T-helper 2 cell treated with Interferon-gamma antibody and Interleukin-4, amounts not matched to agents 100 ng/mL and 5 ng/mL, for 36 hours (primary cell): ENCODE measurements around the gene AK1. TPM values are rescaled to one million over a fixed set of nuclear protein-coding genes. Genes with fewer than 3 reads are reported as not detected.

Source experiments
- intact Hi-C: fragments of 100-400 bp; cut with micrococcal nuclease; formaldehyde crosslinking; loops from one replicate; pipeline ENCODE4 v1.15.1; 2023
- total RNA-seq: library from RNA; stranded (reverse); gene quantifications from 2 replicates; pipeline ENCODE4 v1.2.3, GENCODE V29; 2022

Gene AK1
- total RNA-seq, 1 donor from 2014 or later = 44.5 TPM

GRCh38 chr9:127869310-127870152 is 7.9 kb downstream of the AK1 start:
- intact Hi-C loops = loop anchor here (1.0 to 2.0 kb wide), 3 partner anchors 51 to 134 kb away; partner anchors contain the start of genes CDK9 and TOR2A

DNA sequence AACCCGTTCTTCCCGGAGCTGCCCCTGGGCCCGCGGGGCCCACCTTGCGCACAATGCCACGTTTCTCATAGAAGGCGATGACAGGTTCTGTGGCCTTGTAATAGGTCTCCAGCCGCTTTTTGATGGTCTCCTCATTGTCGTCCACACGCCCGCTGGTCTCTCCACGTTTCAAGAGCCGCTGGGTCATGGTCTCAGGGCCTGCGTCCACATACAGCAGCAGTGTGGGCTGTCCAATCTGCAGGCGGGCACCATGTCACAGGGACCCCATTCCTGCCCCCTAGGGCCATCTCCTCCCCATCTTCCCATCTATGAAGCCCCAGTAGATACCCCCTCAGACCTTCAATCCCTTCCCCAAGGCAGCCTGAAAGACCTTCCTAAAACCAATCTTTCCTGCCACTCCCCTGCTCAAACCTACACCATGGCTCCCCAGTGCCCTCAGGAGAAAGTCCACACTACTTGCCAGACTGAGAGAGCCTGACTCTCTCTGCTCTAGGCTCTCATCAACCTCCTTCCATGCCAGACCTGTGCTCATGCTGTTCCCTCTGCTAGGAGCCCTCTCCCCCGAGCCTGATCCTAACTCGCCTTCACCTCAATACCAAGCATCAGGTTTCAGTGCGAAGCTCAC is 9.1 kb downstream of the AK1 start:
- intact Hi-C loops = no loop called here

DNA sequence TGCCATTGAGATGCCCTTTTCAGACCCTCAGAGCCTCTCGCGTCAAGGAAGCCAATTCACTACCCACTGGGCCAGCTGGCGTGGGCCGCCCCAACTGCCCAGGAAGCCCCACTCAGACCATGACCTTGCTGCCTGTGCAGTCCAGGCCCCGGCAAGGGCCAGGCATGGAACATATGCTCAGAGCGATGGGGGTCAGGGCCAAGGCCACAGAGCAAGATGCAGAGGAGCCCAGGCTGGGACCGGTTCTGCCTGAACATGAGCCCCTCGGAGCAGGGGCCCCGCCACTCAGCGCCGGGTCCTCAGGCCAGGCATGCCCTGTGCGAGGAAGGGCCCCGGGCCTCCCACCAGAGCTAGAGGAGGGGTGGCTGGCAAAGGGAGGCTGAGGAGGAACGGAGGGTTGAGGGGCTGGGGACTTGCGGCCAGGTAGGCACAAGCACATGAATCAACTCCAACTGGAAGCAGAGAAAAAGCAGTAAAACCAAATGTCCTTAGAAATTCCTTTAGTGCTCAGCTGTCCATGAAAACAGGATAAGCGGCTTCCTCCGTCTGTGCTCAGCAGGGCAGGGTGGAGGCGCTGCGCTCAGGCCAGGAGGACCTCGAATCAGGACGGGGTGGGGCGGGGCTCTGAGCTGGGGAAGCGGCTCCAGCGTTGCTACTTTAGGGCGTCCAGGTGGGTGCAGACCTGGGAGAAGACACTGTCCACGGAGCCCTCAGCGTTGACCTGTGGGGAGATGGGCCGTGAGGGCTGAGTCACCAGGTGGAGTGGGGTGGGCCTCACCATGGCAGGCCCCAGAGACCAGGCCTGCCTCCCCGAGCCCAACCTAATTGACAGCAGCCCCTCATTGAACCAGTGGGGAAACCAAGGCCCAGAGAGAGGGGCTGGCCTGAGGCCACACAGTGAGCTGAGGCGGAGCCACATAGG is 9.9 kb downstream of the AK1 start:
- intact Hi-C loops = no loop called here

- intact Hi-C loops = no loop called here
These were observed 10.9 kb downstream of the AK1 start for GRCh38 chr9:127866535-127866934.

DNA sequence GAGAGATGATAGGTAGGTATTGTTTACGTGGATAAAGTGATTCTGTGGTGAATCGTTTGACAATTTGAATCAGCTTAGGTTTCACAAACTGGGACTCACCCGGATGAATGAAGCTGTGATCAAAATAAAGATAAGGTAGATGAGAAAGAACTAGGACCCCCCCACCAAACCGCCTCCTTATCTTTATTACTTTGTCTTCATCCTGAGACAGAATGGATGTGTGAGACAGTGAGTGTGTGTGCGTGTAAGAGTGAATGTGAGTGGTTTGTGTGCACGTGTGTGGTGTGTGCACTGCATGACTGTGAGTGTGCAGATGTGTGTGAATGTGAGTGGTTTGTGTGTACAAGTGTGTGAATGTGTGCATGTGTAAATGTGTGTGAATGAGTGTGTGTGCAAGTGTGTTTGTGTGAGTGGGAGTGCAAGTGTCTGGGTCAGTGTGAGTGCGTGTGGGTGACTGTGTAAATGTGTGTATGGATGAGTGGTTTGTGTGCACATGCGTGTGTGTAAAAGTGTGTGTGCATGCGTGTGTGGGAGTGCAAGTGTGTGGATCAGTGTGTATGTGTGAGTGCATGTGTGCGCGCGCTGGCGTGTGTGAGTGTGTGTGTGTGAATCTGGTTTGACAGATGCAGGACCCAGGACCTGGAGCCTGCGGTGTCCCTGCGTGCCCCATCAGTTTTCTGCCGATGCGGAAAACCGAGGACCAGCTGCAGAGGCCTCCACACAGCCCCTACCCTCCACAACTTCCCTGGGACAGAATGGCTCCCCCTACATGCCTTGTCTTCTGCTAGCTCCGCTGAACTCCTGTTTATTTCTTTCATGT is 11.6 kb downstream of the AK1 start:
- intact Hi-C loops = no loop called here

DNA sequence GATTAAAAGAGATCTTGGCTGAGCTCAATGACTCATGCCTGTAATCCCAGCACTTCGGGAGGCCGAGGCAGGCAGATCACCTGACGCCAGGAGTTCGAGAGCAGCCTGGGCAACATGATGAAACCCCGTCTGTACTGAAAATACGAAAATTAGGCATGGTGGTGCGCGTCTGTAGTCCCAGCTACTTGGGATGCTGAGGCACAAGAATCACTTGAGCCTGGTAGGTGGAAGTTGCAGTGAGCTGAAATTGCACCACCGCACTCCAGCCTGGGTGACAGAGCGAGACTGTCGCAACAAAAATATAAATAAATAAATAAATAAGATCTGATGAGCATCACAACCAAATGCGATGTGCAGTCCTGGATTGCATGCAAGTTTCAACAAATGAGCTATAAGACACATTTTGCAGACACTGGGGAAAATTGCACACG is 14.3 kb downstream of the AK1 start:
- intact Hi-C loops = no loop called here

DNA sequence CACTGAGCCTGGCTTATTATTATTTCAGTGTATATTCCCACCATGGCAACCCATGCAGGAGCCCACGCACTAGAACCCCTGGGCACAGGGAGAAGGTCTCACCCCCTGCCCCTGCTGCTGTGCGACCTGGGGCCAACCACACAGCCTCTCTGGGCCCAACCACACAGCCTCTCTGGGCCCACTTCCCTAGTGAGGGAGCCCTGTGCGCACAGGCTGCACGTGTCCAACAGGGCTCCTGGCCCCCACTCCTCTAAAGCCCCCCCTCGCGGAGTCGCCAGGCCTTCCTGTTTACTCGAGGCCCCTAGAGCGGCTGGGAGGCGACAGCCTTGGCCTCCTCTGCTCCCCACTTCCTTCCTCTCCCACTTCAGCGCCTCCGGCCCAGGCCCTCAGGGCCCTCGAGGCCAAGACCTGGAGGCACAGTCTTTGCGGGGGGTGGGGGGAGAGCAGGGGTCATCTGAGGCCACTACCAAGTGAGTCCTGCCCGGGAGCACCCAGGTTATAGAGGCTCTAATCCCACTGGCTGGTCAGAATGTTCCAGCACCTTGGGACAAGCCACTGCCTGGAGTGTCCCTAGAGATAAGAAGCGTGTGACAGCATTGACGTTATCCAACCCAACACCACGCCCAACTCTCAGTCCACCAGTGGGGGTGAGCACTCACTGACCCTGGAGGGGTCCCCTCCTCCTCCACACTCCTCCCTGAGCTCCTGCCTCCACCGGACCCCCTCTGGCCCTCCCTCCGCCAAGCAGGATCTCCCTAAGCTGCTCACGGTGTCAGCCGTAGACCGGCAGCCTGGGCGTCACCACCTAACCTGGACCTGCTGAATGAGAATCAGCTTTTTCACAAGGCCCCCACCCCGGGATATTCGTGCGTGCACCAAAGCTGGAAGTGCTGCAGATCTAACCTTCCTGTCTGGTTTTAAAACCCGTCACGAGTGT is 15.1 kb downstream of the AK1 start:
- intact Hi-C loops = no loop called here

DNA sequence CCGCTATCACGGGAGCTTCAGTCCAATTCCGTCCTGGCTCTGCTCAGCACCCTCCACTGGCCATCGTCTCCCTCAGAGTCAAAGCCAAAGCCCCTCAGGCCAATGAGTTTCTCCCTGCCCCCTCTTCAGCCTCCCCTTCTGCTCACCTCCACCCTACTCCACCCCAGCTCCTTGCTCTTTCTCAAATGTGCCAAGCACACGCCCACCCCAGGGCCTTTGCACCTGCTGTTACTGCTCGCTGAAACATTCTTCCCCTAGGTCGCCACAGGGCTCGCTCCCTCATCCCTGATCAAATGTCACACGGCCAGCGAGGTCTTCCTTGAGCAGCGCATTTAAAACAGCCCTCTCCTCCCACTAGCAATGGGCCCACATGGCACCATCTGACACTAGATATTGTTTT is 16.7 kb downstream of the AK1 start:
- intact Hi-C loops = no loop called here

DNA sequence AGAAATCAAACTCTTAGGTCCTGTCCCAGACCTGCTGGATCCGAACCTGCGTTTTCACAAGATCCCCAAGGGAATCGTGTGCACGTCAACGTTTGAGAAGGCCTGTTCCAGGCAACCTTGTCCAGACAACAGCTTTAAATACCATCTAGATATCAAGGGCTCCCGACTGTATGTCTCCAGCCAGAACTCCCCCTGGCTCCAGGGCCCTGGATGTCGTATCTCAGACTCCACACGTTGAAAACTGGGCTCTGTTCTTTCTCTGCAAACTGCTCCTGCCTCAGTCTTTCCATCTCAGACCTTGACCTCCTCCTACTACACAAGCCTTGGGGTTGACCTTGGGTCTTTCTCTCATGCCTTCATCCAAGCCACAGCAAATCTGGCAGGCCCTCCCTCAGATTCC is 17.2 kb downstream of the AK1 start:
- intact Hi-C loops = no loop called here

GRCh38 chr9:127858041-127858512 is 19.4 kb downstream of the AK1 start:
- intact Hi-C loops = no loop called here

GRCh38 chr9:127857278-127857677 is 20.2 kb downstream of the AK1 start:
- intact Hi-C loops = no loop called here

DNA sequence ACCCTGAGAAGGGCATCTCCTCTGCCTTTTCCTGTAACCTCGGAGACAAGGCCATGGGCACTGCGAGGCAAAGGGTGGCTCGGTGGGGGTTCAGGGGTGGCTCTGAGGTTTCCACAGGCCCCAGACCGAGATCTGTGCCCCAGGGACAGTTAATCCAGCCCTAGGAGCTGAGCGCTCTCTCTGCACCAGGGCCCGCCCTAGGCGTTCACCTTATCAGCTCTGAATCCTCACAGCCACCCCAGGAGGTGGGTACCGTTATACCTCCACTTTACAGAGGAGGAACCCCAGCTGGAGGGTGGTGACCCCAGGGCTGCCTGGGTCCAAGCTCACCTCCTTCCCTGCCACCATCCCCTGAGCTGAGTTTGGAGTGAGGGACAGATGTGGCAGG is 20.8 kb downstream of the AK1 start:
- intact Hi-C loops = no loop called here

- intact Hi-C loops = no loop called here
These were observed 21.3 kb downstream of the AK1 start for GRCh38 chr9:127856094-127856728.

GRCh38 chr9:127855522-127855921 is 22.0 kb downstream of the AK1 start:
- intact Hi-C loops = no loop called here

DNA sequence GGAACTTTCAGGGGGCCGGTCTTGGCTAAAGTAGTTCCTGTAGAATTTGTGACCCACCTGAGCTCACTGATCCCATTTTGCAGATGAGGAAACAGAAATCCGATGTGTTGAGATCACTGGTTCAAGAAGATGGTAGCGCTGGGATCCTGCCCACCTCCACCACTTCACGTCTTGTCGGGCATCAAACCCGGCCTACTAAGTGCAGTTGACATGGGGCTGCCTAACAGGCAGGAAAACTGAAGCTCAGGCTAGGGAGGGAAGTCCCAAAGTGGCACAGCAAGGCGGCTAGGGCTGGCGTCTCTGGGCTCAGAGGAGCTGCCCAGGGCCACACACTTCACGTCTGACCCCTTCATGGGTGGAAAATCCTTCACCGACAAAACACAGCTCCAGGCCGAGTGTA is 22.5 kb downstream of the AK1 start:
- intact Hi-C loops = no loop called here

GRCh38 chr9:127854184-127854806 is 23.2 kb downstream of the AK1 start, which contains the start of gene ENG:
TSS of gene ENG (minus strand) at chr9:127854658. CDS start at chr9:127854355, 303 bp downstream.
- intact Hi-C loops = no loop called here

- intact Hi-C loops = no loop called here
These were observed 23.9 kb downstream of the AK1 start for GRCh38 chr9:127853312-127854183.

DNA sequence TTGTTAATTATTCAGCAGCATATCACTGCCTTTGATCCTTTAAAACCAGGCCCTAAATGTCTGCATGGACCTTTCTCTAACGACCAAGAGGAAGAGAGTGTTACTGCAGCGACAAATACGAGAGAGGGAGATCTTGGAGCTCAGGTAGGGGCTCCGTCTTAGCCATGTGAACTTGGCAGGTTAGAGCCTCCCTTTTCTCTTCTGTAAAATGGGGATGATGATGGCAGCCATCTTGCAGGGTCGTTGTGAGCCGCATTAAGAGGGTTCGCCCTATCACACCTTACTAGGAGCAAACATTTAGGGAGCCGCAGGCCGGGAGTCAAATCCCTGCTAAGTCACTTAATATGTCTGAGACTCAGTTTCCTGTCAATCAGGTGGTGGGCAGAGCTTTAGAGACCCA is 24.6 kb downstream of the AK1 start:
- intact Hi-C loops = no loop called here
